Germinal center (tissue), 1 donor: ENCODE measurements around the gene RHEX.
"Not testable (repeated sequence)": the region's sequence is repeated elsewhere in the genome, so short reads cannot be mapped to it uniquely, and the experiment has no call there.

Experiments used
- DNase-seq: peaks from one replicate; pipeline ENCODE4 v3.0.0; 2012; ENCODE audit warnings: mixed read lengths, low spot score

The RHEX gene

GRCh38 chr1:206052919-206053610, at the start of gene RHEX:
Gene RHEX, plus strand, starts transcription at chr1:206053173. Its CDS starts 44,656 bp downstream, at chr1:206097829.
- DNase-seq = not testable (repeated sequence)

GRCh38 chr1:206003854-206004800, 48.8 kb upstream of the RHEX start:
- no peak for DNase-seq

GRCh38 chr1:206004826-206005225, 48.1 kb upstream of the RHEX start:
- no peak for DNase-seq

- no peak for DNase-seq
Observed at GRCh38 chr1:206005234-206005633, 47.7 kb upstream of the RHEX start.

GRCh38 chr1:206005778-206006180, 47.2 kb upstream of the RHEX start:
- no peak for DNase-seq

- DNase-seq = no peak
Observed at GRCh38 chr1:206006946-206007345, 46.0 kb upstream of the RHEX start.

GRCh38 chr1:206010060-206010459, 42.9 kb upstream of the RHEX start:
- DNase-seq = no peak

GRCh38 chr1:206011057-206011456, 41.9 kb upstream of the RHEX start:
- DNase-seq = no peak

- peak; percentile 90 for DNase-seq
Observed at GRCh38 chr1:206012086-206012859, 40.7 kb upstream of the RHEX start.

- DNase-seq = no peak
Observed at GRCh38 chr1:206013026-206013795, 39.8 kb upstream of the RHEX start.

GRCh38 chr1:206014601-206015000, 38.4 kb upstream of the RHEX start:
- no peak for DNase-seq

GRCh38 chr1:206015071-206015470, 37.9 kb upstream of the RHEX start:
- DNase-seq = no peak

- no peak for DNase-seq
Observed at GRCh38 chr1:206020393-206021007, 32.5 kb upstream of the RHEX start.

- DNase-seq = no peak
Observed at GRCh38 chr1:206021008-206021625, 31.9 kb upstream of the RHEX start.

- no peak for DNase-seq
Observed at GRCh38 chr1:206021626-206022365, 31.2 kb upstream of the RHEX start.

- no peak for DNase-seq
Observed at GRCh38 chr1:206022766-206023165, 30.2 kb upstream of the RHEX start.

- no peak for DNase-seq
Observed at GRCh38 chr1:206023695-206024094, 29.3 kb upstream of the RHEX start, which contains the start of gene CTSE. Gene CTSE, minus strand, starts transcription at chr1:206023895. Its CDS starts 104 bp downstream, at chr1:206023791.

- no peak for DNase-seq
Observed at GRCh38 chr1:206025283-206025820, 27.6 kb upstream of the RHEX start.

- no peak for DNase-seq
Observed at GRCh38 chr1:206029484-206029883, 23.5 kb upstream of the RHEX start.

- DNase-seq = no peak
Observed at GRCh38 chr1:206030191-206030590, 22.8 kb upstream of the RHEX start.
